NB4 (cell line): Measurements from ENCODE around the gene PLEKHJ1.

ENCODE experiments used
- CTCF ChIP-seq: IDR thresholded peaks from one replicate; pipeline ENCODE4 v1.5.1; 2012; ENCODE audit warnings: low read depth, low read length
- MAX ChIP-seq: IDR thresholded peaks from 2 replicates; pipeline ENCODE4 v1.6.1; 2011; ENCODE audit warnings: low read depth, low read length

- TF ChIP-seq CTCF (peak; percentile 64), MAX (no peak)
Observed at GRCh38 chr19:2261438-2262172, 25.5 kb upstream of the PLEKHJ1 start.
